Measurements from ENCODE around the gene CORO2B.

GRCh38 chr15:68735610-68736009 lies 156.8 kb downstream of the CORO2B start:
- TF ChIP-seq CTCF (IDR thresholded peaks at IDR 0.05) (no peak), POLR2A (IDR thresholded peaks at IDR 0.05) (no peak)
